Left lung (tissue), 10 donors: ENCODE results near the gene GPHA2. TPM values are rescaled to one million over a fixed set of nuclear protein-coding genes. Genes with fewer than 3 reads are reported as not detected.

Source experiments
- ATAC-seq: fragments of 200-7000 bp; cut with Tn5 transposase; one replicate; pipeline ENCODE4 v1.9.1; 2020; ENCODE audit warnings: moderate library complexity
- DNase-seq, 4 donors: peaks; one replicate each; pipeline ENCODE4 v3.0.0-alpha.2; 2013 to 2020
- H3K27ac ChIP-seq, 2 donors: fragments of 200-600 bp; sonication (generic) in 1 of 2; one replicate each; pipeline versions ENCODE4 v1.5.0 to v1.8.0; 2020 to 2021
- H3K27me3 ChIP-seq, 2 donors: fragments of 200-600 bp; sonication (generic) in 1 of 2; one replicate each; pipeline versions ENCODE4 v1.5.0 to v1.8.0; 2020 to 2021
- H3K36me3 ChIP-seq, 2 donors: fragments of 200-600 bp; sonication (generic) in 1 of 2; one replicate each; pipeline versions ENCODE4 v1.5.0 to v1.8.0; 2020 to 2021
- H3K4me1 ChIP-seq, 2 donors: fragments of 200-600 bp; one replicate each; pipeline ENCODE4 v1.8.0; 2021
- H3K4me3 ChIP-seq, 2 donors: fragments of 200-600 bp; sonication (generic) in 1 of 2; one replicate each; pipeline versions ENCODE4 v1.5.0 to v1.8.0; 2020 to 2021; ENCODE audit warnings: mild to moderate bottlenecking in 1 of 2
- H3K9me3 ChIP-seq, 2 donors: fragments of 200-600 bp; sonication (generic) in 1 of 2; one replicate each; pipeline versions ENCODE4 v1.5.0 to v1.8.0; 2020 to 2021
- CTCF ChIP-seq, 2 donors: fragments of 200-600 bp; sonication (generic) in 1 of 2; IDR thresholded peaks; one replicate each; pipeline versions ENCODE4 v1.5.0 to v1.8.0; 2021; ENCODE audit warnings: antibody characterized with exemption in 2 of 2
- intact Hi-C, 2 donors: fragments of 100-400 bp; cut with DNase I; formaldehyde crosslinking; loops; one replicate each; pipeline versions ENCODE4 v1.11.2 to v1.14.2; 2022
- polyA plus RNA-seq, 6 donors: library from polyadenylated mRNA; unstranded; fragments of 120-200 nt; gene quantifications; one replicate each; pipeline ENCODE4 v1.2.1, GENCODE V29; 2013; ENCODE audit not compliant: insufficient read length in 6 of 6
- total RNA-seq, 2 donors: library from RNA; stranded (reverse); fragmentation: NEBNext Ultra II Directional; extraction: Animal tissue kit (Norgen Biotek cat#: 25700); gene quantifications; one replicate each; pipeline ENCODE4 v1.2.1, GENCODE V29; 2021
- donor health status: DM: no; HTN: yes; CAD: no.
- donor health status: DM: no; HTN: no; CAD: no.

Gene GPHA2
- total and polyA plus RNA-seq, 8 donors = 0.25 to 0.60 (median 0.49) TPM; not detected in 5

GRCh38 chr11:64916775-64917662, 18.7 kb downstream of the GPHA2 start, which contains the start of gene ATG2A:
TSS of gene ATG2A (minus strand) at chr11:64917209. CDS start at chr11:64917135, 74 bp downstream.
- DNase-seq = peak; percentile 98 to 100 (median 99)
- intact Hi-C loops = no loop called here

GRCh38 chr11:64916040-64916774, 19.5 kb downstream of the GPHA2 start:
- peaks cover 15 to 30% of the 10 kb centered on the region in 2 donors for H3K4me1 ChIP-seq
- DNase-seq = peak in 3 of 4 donors; percentile 28 to 79 (median 68)
- H3K9me3 ChIP-seq = no peaks in the 10 kb centered on the region
- no peaks in the 10 kb centered on the region for H3K27me3 ChIP-seq
- H3K4me3 ChIP-seq = peak overlapping the region; percentile 79 to 89
- TF ChIP-seq CTCF (IDR thresholded peaks at IDR 0.05) = no peak
- peak; percentile 8 for ATAC-seq
- peaks cover 0 to 31% of the 10 kb centered on the region in 2 donors for H3K36me3 ChIP-seq
- intact Hi-C loops = no loop called here
- peak overlapping the region; percentile 41 to 82 for H3K27ac ChIP-seq

More at GRCh38 chr11:64916775-64917662, 18.7 kb downstream of the GPHA2 start, which contains the start of gene ATG2A:
- no peaks in the 10 kb centered on the region for H3K9me3 ChIP-seq
- H3K36me3 ChIP-seq = peaks cover 0 to 23% of the 10 kb centered on the region in 2 donors
- H3K27me3 ChIP-seq = no peaks in the 10 kb centered on the region
- H3K4me3 ChIP-seq = peak within 1 kb of the TSS; percentile 79 to 89
- no peak for TF ChIP-seq CTCF (IDR thresholded peaks at IDR 0.05)
- H3K27ac ChIP-seq = peak within 1 kb of the TSS; percentile 82
- ATAC-seq = peak; percentile 98
- H3K4me1 ChIP-seq = peaks cover 15 to 30% of the 10 kb centered on the region in 2 donors

GRCh38 chr11:64915376-64915887, 20.3 kb downstream of the GPHA2 start:
- no peak for ATAC-seq
- intact Hi-C loops = no loop called here
- DNase-seq = no peak
- Histone ChIP-seq H3K4me1 (peaks cover 15 to 30% of the 10 kb centered on the region in 2 donors), H3K36me3 (peaks cover 0 to 39% of the 10 kb centered on the region in 2 donors), H3K27ac (peak overlapping the region in 1 of 2 donors; percentile 82), H3K4me3 (peak overlapping the region in 1 of 2 donors; percentile 89), H3K27me3 (no peaks in the 10 kb centered on the region), H3K9me3 (no peaks in the 10 kb centered on the region)
- TF ChIP-seq CTCF (IDR thresholded peaks at IDR 0.05) = no peak

- no peak overlapping the region for H3K4me3 ChIP-seq
- intact Hi-C loops = no loop called here
- DNase-seq (no peak), ATAC-seq (no peak)
- H3K36me3 ChIP-seq = peaks cover 0 to 52% of the 10 kb centered on the region in 2 donors
- TF ChIP-seq CTCF (IDR thresholded peaks at IDR 0.05) = no peak
- no peak overlapping the region for H3K27ac ChIP-seq
- peaks cover 15 to 30% of the 10 kb centered on the region in 2 donors for H3K4me1 ChIP-seq
- no peaks in the 10 kb centered on the region for H3K9me3 ChIP-seq
- no peaks in the 10 kb centered on the region for H3K27me3 ChIP-seq
Observed at GRCh38 chr11:64914123-64914522, 21.6 kb downstream of the GPHA2 start.
